Fibroblast of lung (primary cell): ENCODE data around the gene MAGI2.

ENCODE experiments used
- CTCF ChIP-seq, 2 donors: IDR thresholded peaks in 1 of 2; conservative IDR thresholded peaks in 1 of 2; 1 replicate in 1 of 2; 2 replicates in 1 of 2; pipeline ENCODE4 v1.5.1; 2011 to 2012; ENCODE audit warnings: low read length in 2 of 2, control low read depth in 1 of 2, inconsistent platforms in 1 of 2, low read depth in 1 of 2, mild to moderate bottlenecking in 1 of 2
- EZH2 ChIP-seq: IDR thresholded peaks from 2 replicates; pipeline ENCODE4 v1.5.1; 2012; ENCODE audit warnings: low read length, control low read depth, mild to moderate bottlenecking; ENCODE audit errors: missing control alignments

GRCh38 chr7:78716876-78717275, 736.6 kb downstream of the MAGI2 start:
- TF ChIP-seq CTCF (conservative IDR thresholded peaks at IDR 0.05 in 1 of 2, IDR thresholded peaks at IDR 0.05 in 1 of 2; ENCODE audit: low read depth in 1 of 2, low read length in 2 of 2): no peak
- no peak for TF ChIP-seq EZH2
